22Rv1 (cell line): ENCODE measurements around the gene AGAP1.

Experiments used
- ZFX ChIP-seq: fragments of 450-650 bp; IDR thresholded peaks from 2 replicates; pipeline ENCODE4 v1.6.1; 2017; ENCODE audit warnings: antibody characterized with exemption, borderline replicate concordance
- TF ChIP-seq, protein P1 (sequence below): fragments of 450-650 bp; IDR thresholded peaks from 2 replicates; pipeline ENCODE4 v1.5.1; 2017; ENCODE audit warnings: mild to moderate bottlenecking

DNA sequence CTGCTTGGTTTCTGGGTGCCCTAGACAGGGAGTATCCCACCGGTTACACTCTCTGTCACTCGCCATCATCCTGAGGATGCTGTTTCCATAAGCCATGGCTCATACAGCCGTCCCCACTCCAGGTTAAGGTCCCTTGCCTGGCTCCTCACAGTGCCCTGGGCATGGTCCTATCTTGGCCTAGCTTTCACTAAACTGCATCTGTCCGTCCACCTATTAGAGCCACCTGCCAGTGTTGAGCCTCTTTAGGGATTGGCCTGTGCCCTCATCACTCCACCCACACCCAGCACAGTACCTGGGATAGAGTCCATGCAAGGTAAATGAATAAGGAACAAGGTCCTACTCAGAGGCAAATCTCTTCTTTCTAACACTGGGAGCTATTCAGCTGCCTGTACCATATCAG is 354.2 kb downstream of the AGAP1 start:
- TF ChIP-seq, protein P1, sequence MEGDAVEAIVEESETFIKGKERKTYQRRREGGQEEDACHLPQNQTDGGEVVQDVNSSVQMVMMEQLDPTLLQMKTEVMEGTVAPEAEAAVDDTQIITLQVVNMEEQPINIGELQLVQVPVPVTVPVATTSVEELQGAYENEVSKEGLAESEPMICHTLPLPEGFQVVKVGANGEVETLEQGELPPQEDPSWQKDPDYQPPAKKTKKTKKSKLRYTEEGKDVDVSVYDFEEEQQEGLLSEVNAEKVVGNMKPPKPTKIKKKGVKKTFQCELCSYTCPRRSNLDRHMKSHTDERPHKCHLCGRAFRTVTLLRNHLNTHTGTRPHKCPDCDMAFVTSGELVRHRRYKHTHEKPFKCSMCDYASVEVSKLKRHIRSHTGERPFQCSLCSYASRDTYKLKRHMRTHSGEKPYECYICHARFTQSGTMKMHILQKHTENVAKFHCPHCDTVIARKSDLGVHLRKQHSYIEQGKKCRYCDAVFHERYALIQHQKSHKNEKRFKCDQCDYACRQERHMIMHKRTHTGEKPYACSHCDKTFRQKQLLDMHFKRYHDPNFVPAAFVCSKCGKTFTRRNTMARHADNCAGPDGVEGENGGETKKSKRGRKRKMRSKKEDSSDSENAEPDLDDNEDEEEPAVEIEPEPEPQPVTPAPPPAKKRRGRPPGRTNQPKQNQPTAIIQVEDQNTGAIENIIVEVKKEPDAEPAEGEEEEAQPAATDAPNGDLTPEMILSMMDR: no peak
- no peak for TF ChIP-seq ZFX
